ENCODE results near the gene SCARB2.
"Not testable (repeated sequence)": the region's sequence is repeated elsewhere in the genome, so short reads cannot be mapped to it uniquely, and the experiment has no call there.

Gene SCARB2, protein sequence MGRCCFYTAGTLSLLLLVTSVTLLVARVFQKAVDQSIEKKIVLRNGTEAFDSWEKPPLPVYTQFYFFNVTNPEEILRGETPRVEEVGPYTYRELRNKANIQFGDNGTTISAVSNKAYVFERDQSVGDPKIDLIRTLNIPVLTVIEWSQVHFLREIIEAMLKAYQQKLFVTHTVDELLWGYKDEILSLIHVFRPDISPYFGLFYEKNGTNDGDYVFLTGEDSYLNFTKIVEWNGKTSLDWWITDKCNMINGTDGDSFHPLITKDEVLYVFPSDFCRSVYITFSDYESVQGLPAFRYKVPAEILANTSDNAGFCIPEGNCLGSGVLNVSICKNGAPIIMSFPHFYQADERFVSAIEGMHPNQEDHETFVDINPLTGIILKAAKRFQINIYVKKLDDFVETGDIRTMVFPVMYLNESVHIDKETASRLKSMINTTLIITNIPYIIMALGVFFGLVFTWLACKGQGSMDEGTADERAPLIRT

GRCh38 chr4:76213415-76214176 is at the start of gene SCARB2:
SCARB2 (minus strand) TSS chr4:76213824; CDS start chr4:76213543, 281 bp downstream.
- peak; percentile 60 to 75 for DNase-seq

DNA sequence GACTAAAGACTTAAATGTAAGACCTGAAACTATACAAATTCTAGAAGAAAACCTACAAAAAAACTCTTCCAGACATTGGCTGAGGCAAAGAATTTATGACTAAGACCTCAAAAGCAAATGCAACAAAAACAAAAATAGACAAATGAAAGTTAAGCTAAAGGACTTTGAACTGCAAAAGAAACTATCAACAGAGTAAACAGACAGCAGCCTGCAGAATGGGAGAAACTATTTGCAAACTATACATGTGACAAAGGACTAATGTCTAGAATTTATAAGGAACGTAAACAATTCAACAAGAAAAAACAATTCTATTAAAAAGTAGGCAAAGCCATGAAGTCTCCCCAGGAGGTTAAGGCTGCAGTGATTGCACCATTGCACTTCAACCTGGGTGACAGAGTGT is 46.9 kb upstream of the SCARB2 start:
- DNase-seq: no peak

GRCh38 chr4:76257824-76258223 is 44.2 kb upstream of the SCARB2 start:
- no peak for DNase-seq

GRCh38 chr4:76256968-76257367 is 43.3 kb upstream of the SCARB2 start:
- DNase-seq: no peak

- DNase-seq: no peak
These were observed 42.4 kb upstream of the SCARB2 start for GRCh38 chr4:76256032-76256431.

- no peak for DNase-seq
These were observed 39.9 kb upstream of the SCARB2 start for GRCh38 chr4:76253511-76253910.

GRCh38 chr4:76252271-76252653 is 38.6 kb upstream of the SCARB2 start:
- DNase-seq: no peak

- DNase-seq: peak; percentile 54 to 84
These were observed 38.0 kb upstream of the SCARB2 start, which contains the start of gene FAM47E for GRCh38 chr4:76251441-76252270. FAM47E (plus strand) TSS chr4:76251721; CDS start chr4:76251747, 26 bp downstream.

DNA sequence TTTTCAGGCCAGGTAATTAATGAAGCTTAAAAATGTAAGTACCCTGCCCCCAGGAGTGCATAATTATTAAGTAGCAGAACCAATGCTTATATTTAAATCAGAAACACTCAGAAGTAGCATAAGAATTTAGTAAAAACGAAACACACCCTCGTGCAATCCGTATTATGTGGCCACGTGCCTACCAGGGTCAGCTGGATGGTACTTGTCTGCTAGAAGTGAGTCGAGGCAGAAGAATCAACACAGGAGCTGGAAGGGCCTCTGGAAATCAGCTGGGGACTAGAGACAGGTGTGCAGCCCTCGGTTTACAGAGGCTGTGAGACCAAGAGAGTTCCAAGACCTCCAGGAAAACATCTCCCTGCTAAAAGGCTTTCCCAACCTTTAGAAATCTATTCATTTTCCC is 37.3 kb upstream of the SCARB2 start:
- DNase-seq: peak; percentile 14 to 31

- no peak for DNase-seq
These were observed 33.2 kb upstream of the SCARB2 start for GRCh38 chr4:76246852-76247251.

DNA sequence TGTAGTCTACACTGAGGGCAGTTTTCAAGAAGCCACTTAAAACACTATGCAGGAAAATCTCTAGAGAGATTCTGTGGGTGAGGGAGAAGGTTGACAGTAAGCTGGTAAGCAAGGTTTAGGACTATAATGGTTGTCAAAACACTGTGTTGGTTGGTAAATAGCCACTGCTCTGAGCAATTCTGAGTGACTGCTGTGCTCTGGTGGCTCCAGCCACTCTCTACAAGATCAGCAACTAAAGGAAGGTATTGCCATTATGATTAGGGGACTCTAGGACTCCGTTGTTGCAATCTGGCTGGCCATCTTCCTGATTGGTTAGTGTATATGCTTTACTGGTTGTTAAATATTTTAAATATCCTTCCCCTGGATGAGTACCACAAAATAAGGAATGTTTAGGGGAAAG is 32.4 kb upstream of the SCARB2 start:
- DNase-seq: no peak

- not testable (repeated sequence) for DNase-seq
These were observed 30.3 kb upstream of the SCARB2 start for GRCh38 chr4:76243877-76244276.

DNA sequence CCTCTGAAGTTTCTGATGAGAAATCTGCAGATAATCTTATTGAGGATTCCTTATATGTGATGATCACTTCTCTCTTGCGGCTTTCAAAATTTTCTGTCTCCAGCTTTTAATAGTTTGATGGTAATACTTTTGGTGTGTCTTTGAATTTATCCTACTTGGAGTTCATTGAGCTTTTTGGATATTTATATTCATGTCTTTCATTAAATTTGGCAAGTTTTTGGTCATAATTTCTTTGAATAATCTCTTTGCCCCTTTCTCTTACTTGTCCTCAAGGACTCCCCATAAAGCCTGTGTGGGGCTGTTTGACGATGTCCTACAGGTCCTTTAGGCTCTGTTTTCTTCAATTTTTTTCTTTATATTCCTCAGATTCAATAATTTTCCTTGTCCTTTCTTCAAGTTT is 26.6 kb upstream of the SCARB2 start:
- DNase-seq: no peak

GRCh38 chr4:76238701-76239100 is 25.1 kb upstream of the SCARB2 start:
- DNase-seq: no peak

DNA sequence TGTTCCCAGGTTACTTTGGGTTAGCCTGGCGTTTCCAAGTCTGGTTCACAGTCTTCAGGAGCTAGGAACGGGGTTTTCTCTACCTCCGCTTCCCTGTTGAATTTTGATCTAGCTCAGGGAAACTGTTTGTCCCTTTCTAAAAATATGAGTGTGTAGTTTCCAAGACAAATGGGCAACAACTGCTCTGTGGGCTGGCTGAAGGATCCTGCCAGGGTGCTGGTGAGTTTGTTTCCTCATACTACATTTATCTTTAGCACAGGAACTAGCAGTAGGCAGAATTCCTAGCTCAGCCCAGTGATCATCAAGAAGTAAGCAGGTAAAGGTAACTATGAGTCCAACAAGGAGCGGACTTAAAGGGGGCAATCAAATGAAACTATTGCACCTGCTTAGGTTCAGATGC is 24.6 kb upstream of the SCARB2 start:
- no peak for DNase-seq

- no peak for DNase-seq
These were observed 22.3 kb upstream of the SCARB2 start for GRCh38 chr4:76235915-76236314.

DNA sequence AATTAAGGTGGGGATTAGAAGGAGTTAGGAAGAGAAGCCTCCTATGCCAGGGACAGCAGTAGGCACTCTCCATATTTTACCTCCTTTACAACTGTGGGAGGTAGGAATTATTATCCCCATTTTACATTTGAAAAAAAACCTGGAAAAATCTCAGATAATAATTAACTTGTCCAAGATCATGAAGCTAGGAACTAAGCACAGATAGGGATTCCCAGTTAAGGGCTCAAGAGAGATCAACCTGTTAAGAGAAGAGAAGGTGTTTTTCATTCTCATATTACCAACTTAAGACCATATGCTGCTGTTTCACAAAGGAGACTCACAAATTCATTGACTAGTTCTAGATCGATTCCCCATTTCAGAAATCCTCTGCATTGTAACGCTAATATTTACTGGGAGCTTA is 21.8 kb upstream of the SCARB2 start:
- DNase-seq: no peak

DNA sequence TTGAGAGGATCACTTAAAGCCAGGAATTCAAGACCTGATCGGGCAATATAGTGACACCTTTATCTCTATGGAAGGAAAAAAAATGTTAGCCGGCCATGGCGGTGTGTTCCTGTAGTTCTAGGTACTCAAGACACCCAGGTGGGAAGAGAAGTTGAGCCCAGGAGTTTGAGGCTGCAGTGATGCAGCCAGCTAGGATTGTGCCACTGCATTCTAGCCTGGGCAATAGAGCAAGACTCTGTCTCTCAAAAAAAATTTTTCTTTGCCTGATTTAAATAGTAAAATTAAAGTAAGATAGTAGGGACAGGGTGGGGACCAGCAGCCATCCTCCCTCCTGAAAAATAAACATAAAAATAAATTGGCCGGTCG is 21.0 kb upstream of the SCARB2 start:
- no peak for DNase-seq

GRCh38 chr4:76233967-76234678 is 20.5 kb upstream of the SCARB2 start:
- no peak for DNase-seq

- no peak for DNase-seq
These were observed 19.9 kb upstream of the SCARB2 start for GRCh38 chr4:76233529-76233928.

DNA sequence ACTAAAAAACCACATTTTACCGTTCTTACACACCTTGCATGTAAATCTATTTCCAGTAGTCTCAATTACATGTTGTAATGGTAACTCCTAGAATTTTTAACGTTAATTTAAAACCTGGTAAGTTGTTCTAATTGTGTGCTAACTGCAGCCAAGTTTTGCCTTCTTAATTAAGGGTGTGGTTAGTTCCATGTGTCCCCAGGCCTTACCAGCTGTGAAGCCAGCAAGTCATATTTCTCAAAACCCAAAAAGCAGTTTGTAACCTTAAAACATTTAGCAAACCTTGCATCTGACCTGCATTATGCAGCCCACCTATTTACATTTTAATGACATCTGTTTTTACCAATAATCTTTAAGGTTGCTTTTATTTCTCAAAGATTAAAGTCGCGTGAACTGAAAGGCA is 19.5 kb upstream of the SCARB2 start:
- DNase-seq: no peak

- no peak for DNase-seq
These were observed 19.1 kb upstream of the SCARB2 start for GRCh38 chr4:76232681-76233080.

- no peak for DNase-seq
These were observed 12.8 kb upstream of the SCARB2 start for GRCh38 chr4:76226418-76226817.
